GM12878 (cell line): ENCODE measurements around the gene IL17B. TPM values are rescaled to one million over a fixed set of nuclear protein-coding genes. Genes with fewer than 3 reads are reported as not detected.

Source experiments
- ATAC-seq: fragments of 200-7000 bp; cut with Tn5 transposase; 3 replicates; pipeline ENCODE4 v1.9.1; 2020; ENCODE audit warnings: mild to moderate bottlenecking, moderate library complexity
- BruUV-seq: library from RNA; stranded (reverse); fragments of 400-500 nt; replicated peaks from 2 replicates; lab custom pipeline; 2021; lab: Mats Ljungman, UMichigan
- CTCF ChIA-PET: fragments of 300-600 bp; sonication (Branson Sonifier 250); formaldehyde crosslinking; extraction: SDS; loops from one replicate; lab custom pipeline; 2021; ENCODE audit warnings: inconsistent platforms; lab: Yijun Ruan, JAX
- POLR2A ChIA-PET: fragments of 350-600 bp; formaldehyde crosslinking; extraction: SDS; loops from one replicate; lab custom pipeline; 2021; ENCODE audit warnings: inconsistent platforms; lab: Charles Lee
- RAD21 ChIA-PET: fragments of 300-600 bp; sonication (Branson Sonifier 250); formaldehyde crosslinking; loops from one replicate; lab custom pipeline; 2023; ENCODE audit warnings: antibody characterized with exemption; ENCODE audit not compliant: unreplicated experiment; lab: Charles Lee
- SMC1A ChIA-PET: fragments of 300-600 bp; sonication (Branson Sonifier 250); formaldehyde crosslinking; loops from one replicate; lab custom pipeline; 2023; ENCODE audit not compliant: unreplicated experiment, uncharacterized antibody; lab: Charles Lee
- DNase-seq: peaks from one replicate; pipeline ENCODE4 v3.0.0-alpha.2; 2011; ENCODE audit warnings: low read depth, low spot score
- FAIRE-seq: peaks from 3 replicates; lab custom pipeline; 2011; peaks lifted over from hg19 to GRCh38; lab: Jason Lieb, UNC
- H2AFZ ChIP-seq: 2 replicates; pipeline ENCODE4 v1.6.0; 2011; ENCODE audit warnings: low read depth, low read length, control low read depth; ENCODE audit not compliant: control insufficient read depth
- H3K27ac ChIP-seq: 2 replicates; pipeline ENCODE4 v1.5.1; 2011; ENCODE audit warnings: control low read depth; ENCODE audit not compliant: control insufficient read depth, insufficient read depth
- H3K27me3 ChIP-seq, 2 experiments: replicated peaks in 1 of 2; 2 replicates each; pipeline versions ENCODE4 v1.6.0 to v1.6.1; 2011; ENCODE audit warnings: low read length in 1 of 2; ENCODE audit not compliant: control insufficient read depth in 2 of 2, insufficient read depth in 2 of 2
- H3K36me3 ChIP-seq, 2 experiments: 2 replicates each; pipeline ENCODE4 v1.5.1; 2011; ENCODE audit warnings: low read length in 1 of 2; ENCODE audit not compliant: control insufficient read depth in 2 of 2, insufficient read depth in 2 of 2
- H3K4me1 ChIP-seq: 2 replicates; pipeline ENCODE4 v1.6.1; 2011; ENCODE audit warnings: mild to moderate bottlenecking, low read length, moderate library complexity, mixed read lengths; ENCODE audit not compliant: control insufficient read depth, insufficient read depth
- H3K4me2 ChIP-seq: 2 replicates; pipeline ENCODE4 v1.6.0; 2011; ENCODE audit warnings: control low read depth; ENCODE audit not compliant: control insufficient read depth, insufficient read depth
- H3K4me3 ChIP-seq: fragments of 200-600 bp; sonication (generic); 2 replicates; pipeline ENCODE4 v1.5.1; 2016
- H3K79me2 ChIP-seq: 2 replicates; pipeline ENCODE4 v1.6.0; 2011; ENCODE audit warnings: low read length; ENCODE audit not compliant: control insufficient read depth, insufficient read depth
- H3K9ac ChIP-seq: 2 replicates; pipeline ENCODE4 v1.8.0; 2011; ENCODE audit warnings: low read length, control low read depth, mixed read lengths; ENCODE audit not compliant: control insufficient read depth, insufficient read depth
- H3K9me3 ChIP-seq: replicated peaks from 3 replicates; pipeline ENCODE4 v1.5.1; 2011; ENCODE audit warnings: mild to moderate bottlenecking, low read length; ENCODE audit not compliant: control insufficient read depth, insufficient read depth
- H4K20me1 ChIP-seq: 2 replicates; pipeline ENCODE4 v1.6.0; 2011; ENCODE audit not compliant: control insufficient read depth, insufficient read depth
- CBFB ChIP-seq: IDR thresholded peaks from 2 replicates; pipeline ENCODE4 v1.6.1; 2016; ENCODE audit warnings: antibody characterized with exemption, low read depth
- CEBPB ChIP-seq, 2 experiments: fragments of 150-350 bp in 1 of 2; IDR thresholded peaks; 2 replicates each; pipeline ENCODE4 v1.6.1; 2012 to 2014; ENCODE audit warnings: low read depth in 2 of 2, low read length in 2 of 2, borderline replicate concordance in 1 of 2, inconsistent platforms in 1 of 2
- KLF5 ChIP-seq: fragments of 450-650 bp; IDR thresholded peaks from 2 replicates; pipeline ENCODE4 v1.6.1; 2014; ENCODE audit warnings: mild to moderate bottlenecking; ENCODE audit not compliant: partially characterized antibody
- NFYA ChIP-seq: IDR thresholded peaks from 2 replicates; pipeline ENCODE4 v1.6.1; 2011; ENCODE audit warnings: low read depth, mild to moderate bottlenecking, low read length, improper control_type of control experiment, borderline replicate concordance
- RCOR1 ChIP-seq: conservative IDR thresholded peaks from 2 replicates; pipeline ENCODE4 v1.6.1; 2012; ENCODE audit warnings: low read depth, low read length, improper control_type of control experiment
- YY1 ChIP-seq: IDR thresholded peaks from 2 replicates; pipeline ENCODE4 v1.6.1; 2011; ENCODE audit warnings: low read depth, mild to moderate bottlenecking, low read length
- ZNF207 ChIP-seq: fragments of 450-650 bp; IDR thresholded peaks from 2 replicates; pipeline ENCODE4 v1.6.1; 2014; ENCODE audit warnings: antibody characterized with exemption, mild to moderate bottlenecking, borderline replicate concordance
- ZNF622 ChIP-seq: fragments of 450-650 bp; IDR thresholded peaks from 2 replicates; pipeline ENCODE4 v1.6.1; 2017; ENCODE audit warnings: mild to moderate bottlenecking, inconsistent platforms
- WGBS: methylation state at CpG from one replicate; pipeline ENCODE4 v1.1.6; 2016; ENCODE audit warnings: low lambda C conversion rate; ENCODE audit not compliant: insufficient replicate concordance, insufficient coverage; ENCODE audit errors: missing lambda C conversion rate; 5-methylcytosine and 5-hydroxymethylcytosine counted together
- in situ Hi-C: fragments of 300-500 bp; cut with MboI; formaldehyde crosslinking; loops from 9 replicates; pipeline ENCODE4 v1.14.3; 2018; ENCODE audit warnings: mixed read lengths
- intact Hi-C: fragments of 100-400 bp; cut with micrococcal nuclease; formaldehyde crosslinking; loops from one replicate; pipeline ENCODE4 v1.14.2; 2022; ENCODE audit not compliant: unreplicated experiment
- polyA plus RNA-seq, 11 experiments: library from polyadenylated mRNA; depleted of rRNA in 4 of 11; unstranded in 6 of 11; stranded (reverse) in 5 of 11; fragments of >200 nt; fragmentation: Nextera tagmentation in 4 of 11; fragmentation: Illumina TruSeq in 1 of 11; extraction: Ambion mirVana in 4 of 11; extraction: Trizol in 1 of 11; gene quantifications; 1 replicate in 1 of 11; 2 replicates in 10 of 11; pipeline versions ENCODE4 v1.2.1 to v1.2.3, GENCODE V29; 2011 to 2016; ENCODE audit warnings: inconsistent platforms in 2 of 11, missing spikeins in 2 of 11, low read depth in 1 of 11
- total RNA-seq, 4 experiments: library from RNA; depleted of rRNA in 3 of 4; stranded (reverse); fragments of >200 nt in 3 of 4; fragmentation: Illumina TruSeq in 1 of 4; extraction: Trizol in 1 of 4; gene quantifications; 2 replicates each; pipeline versions ENCODE4 v1.2.1 to v1.2.3, GENCODE V29; 2013 to 2021
- TF ChIP-seq, protein P1 (sequence below): fragments of 450-650 bp; IDR thresholded peaks from 2 replicates; pipeline ENCODE4 v1.6.1; 2018; ENCODE audit warnings: mild to moderate bottlenecking, low read depth, moderate library complexity; ENCODE audit not compliant: partially characterized antibody
- TF ChIP-seq, protein P2 (sequence below): fragments of 450-650 bp; IDR thresholded peaks from 2 replicates; pipeline ENCODE4 v1.6.1; 2017; ENCODE audit warnings: mild to moderate bottlenecking, moderate library complexity
- TF ChIP-seq, protein P3 (sequence below): fragments of 450-650 bp; IDR thresholded peaks from 2 replicates; pipeline ENCODE4 v1.6.1; 2017; ENCODE audit warnings: mild to moderate bottlenecking, low read depth, inconsistent platforms; ENCODE audit not compliant: poor library complexity, severe bottlenecking

Gene IL17B
- total and polyA plus RNA-seq, 10 of the 15 experiments (the other 5 are each of a cell fraction or from before 2014, with no cell fraction given) = not detected

DNA sequence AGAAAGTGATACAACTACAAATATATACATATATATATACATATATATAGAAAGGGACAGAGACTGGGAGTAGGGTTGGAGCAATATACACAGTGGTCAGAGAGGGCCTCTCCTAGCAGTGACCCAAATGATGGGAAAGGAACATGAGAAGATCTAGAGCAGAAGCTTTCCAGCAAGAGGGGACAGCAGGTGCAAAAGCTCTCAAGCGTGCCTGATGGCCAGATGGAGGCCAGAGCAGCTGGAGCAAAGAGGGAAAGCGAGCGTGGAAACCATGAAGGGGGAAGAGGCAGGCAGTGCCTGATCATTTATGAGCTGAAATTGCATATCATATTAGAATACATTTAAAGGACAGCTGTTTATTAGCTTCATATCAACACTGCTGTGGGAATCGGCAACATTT lies 41.4 kb downstream of the IL17B start:
- ChIA-PET RAD21 (no interaction called here), POLR2A (no interaction called here)

More for the DNA sequence above, 41.4 kb downstream of the IL17B start:
- WGBS = 60% methylated on average over 4 of the region's 4 CpGs
- intact Hi-C loops (no loop called here), in situ Hi-C loops (no loop called here)
- ATAC-seq (no peak), FAIRE-seq (no peak), DNase-seq (no peak)
- no peak for TF ChIP-seq ZNF622
- no peak for TF ChIP-seq NFYA
- TF ChIP-seq, protein P1, sequence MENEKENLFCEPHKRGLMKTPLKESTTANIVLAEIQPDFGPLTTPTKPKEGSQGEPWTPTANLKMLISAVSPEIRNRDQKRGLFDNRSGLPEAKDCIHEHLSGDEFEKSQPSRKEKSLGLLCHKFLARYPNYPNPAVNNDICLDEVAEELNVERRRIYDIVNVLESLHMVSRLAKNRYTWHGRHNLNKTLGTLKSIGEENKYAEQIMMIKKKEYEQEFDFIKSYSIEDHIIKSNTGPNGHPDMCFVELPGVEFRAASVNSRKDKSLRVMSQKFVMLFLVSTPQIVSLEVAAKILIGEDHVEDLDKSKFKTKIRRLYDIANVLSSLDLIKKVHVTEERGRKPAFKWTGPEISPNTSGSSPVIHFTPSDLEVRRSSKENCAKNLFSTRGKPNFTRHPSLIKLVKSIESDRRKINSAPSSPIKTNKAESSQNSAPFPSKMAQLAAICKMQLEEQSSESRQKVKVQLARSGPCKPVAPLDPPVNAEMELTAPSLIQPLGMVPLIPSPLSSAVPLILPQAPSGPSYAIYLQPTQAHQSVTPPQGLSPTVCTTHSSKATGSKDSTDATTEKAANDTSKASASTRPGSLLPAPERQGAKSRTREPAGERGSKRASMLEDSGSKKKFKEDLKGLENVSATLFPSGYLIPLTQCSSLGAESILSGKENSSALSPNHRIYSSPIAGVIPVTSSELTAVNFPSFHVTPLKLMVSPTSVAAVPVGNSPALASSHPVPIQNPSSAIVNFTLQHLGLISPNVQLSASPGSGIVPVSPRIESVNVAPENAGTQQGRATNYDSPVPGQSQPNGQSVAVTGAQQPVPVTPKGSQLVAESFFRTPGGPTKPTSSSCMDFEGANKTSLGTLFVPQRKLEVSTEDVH = no peak
- no peak for TF ChIP-seq YY1
- no peak for TF ChIP-seq CEBPB (IDR thresholded peaks at IDR 0.05; ENCODE audit: borderline replicate concordance in 1 of 2, low read depth in 2 of 2, low read length in 2 of 2)
- TF ChIP-seq, protein P2, sequence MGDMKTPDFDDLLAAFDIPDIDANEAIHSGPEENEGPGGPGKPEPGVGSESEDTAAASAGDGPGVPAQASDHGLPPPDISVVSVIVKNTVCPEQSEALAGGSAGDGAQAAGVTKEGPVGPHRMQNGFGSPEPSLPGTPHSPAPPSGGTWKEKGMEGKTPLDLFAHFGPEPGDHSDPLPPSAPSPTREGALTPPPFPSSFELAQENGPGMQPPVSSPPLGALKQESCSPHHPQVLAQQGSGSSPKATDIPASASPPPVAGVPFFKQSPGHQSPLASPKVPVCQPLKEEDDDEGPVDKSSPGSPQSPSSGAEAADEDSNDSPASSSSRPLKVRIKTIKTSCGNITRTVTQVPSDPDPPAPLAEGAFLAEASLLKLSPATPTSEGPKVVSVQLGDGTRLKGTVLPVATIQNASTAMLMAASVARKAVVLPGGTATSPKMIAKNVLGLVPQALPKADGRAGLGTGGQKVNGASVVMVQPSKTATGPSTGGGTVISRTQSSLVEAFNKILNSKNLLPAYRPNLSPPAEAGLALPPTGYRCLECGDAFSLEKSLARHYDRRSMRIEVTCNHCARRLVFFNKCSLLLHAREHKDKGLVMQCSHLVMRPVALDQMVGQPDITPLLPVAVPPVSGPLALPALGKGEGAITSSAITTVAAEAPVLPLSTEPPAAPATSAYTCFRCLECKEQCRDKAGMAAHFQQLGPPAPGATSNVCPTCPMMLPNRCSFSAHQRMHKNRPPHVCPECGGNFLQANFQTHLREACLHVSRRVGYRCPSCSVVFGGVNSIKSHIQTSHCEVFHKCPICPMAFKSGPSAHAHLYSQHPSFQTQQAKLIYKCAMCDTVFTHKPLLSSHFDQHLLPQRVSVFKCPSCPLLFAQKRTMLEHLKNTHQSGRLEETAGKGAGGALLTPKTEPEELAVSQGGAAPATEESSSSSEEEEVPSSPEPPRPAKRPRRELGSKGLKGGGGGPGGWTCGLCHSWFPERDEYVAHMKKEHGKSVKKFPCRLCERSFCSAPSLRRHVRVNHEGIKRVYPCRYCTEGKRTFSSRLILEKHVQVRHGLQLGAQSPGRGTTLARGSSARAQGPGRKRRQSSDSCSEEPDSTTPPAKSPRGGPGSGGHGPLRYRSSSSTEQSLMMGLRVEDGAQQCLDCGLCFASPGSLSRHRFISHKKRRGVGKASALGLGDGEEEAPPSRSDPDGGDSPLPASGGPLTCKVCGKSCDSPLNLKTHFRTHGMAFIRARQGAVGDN = no peak
- no peak for TF ChIP-seq KLF5
- TF ChIP-seq, protein P3, sequence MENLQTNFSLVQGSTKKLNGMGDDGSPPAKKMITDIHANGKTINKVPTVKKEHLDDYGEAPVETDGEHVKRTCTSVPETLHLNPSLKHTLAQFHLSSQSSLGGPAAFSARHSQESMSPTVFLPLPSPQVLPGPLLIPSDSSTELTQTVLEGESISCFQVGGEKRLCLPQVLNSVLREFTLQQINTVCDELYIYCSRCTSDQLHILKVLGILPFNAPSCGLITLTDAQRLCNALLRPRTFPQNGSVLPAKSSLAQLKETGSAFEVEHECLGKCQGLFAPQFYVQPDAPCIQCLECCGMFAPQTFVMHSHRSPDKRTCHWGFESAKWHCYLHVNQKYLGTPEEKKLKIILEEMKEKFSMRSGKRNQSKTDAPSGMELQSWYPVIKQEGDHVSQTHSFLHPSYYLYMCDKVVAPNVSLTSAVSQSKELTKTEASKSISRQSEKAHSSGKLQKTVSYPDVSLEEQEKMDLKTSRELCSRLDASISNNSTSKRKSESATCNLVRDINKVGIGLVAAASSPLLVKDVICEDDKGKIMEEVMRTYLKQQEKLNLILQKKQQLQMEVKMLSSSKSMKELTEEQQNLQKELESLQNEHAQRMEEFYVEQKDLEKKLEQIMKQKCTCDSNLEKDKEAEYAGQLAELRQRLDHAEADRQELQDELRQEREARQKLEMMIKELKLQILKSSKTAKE = no peak
- no peak for TF ChIP-seq RCOR1
- no peak for TF ChIP-seq CBFB
- TF ChIP-seq ZNF207 = no peak
- H3K27ac ChIP-seq = no peak overlapping the region
- H3K4me2 ChIP-seq = no peak overlapping the region
- no peak overlapping the region for H3K4me3 ChIP-seq
- no peak overlapping the region for H3K9ac ChIP-seq
- no peaks in the 10 kb centered on the region for H3K79me2 ChIP-seq
- no TSS peak for BruUV-seq
- ChIA-PET SMC1A (no interaction called here), CTCF (interaction anchor here (0.8 kb wide), 1 partner anchor 30 kb away, joined by 3 read pairs; no protein-coding TSS in a partner anchor)
- no peaks in the 10 kb centered on the region for H4K20me1 ChIP-seq
- H3K27me3 ChIP-seq = peaks cover 0 to 2% of the 10 kb centered on the region in 2 experiments; a peak in 2 of 4 replicates
- no peak overlapping the region for H2AFZ ChIP-seq
- H3K9me3 ChIP-seq = no peaks in the 10 kb centered on the region
- no peaks in the 10 kb centered on the region for H3K4me1 ChIP-seq
- no peaks in the 10 kb centered on the region for H3K36me3 ChIP-seq
